ENCODE data around the gene C1orf167.

Gene C1orf167

DNA sequence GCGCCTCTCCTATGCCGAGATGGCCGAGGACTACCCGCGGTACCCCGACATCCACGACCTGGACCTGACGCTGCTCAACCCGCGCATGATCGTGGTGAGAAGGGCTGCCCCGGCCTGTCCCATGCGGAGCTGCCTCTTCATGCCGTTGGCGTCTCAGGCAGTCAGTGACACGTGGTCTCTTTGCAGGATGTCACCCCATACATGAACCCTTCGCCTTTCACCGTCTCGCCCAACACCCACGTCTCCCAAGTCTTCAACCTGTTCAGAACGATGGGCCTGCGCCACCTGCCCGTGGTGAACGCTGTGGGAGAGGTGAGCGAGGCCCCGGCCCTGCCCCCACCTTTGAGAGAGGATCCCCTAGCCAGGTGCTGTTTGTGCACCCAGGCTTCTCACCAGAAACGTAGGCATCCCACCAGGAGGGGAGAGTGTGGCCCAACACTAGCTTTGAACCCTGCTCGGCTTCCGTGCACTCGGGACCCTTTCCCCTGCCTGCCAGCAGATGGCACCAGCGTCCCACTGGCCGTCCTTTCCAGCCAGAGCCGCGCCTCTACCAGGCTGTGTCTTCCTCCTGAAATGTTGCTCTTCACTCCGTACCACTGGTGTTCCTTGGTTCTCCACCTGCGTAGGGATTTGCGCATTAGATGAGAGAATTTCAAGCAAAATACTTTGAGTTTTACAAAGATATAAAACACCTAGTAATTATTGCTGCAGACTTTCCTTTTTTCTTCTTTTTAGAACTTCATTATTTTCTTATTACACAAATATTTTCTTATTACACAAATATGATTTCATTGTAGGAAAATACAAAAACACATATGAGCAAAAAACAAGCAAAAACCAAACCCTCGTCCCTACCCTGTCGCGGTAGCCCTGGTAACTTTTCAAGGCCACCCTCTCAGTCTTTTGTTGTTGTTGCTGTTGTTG, 76.6 kb downstream of the C1orf167 start:
- DNase-seq: peak; percentile 80

All from stimulated activated CD4-positive, alpha-beta T cell treated with anti-CD3 and anti-CD28 coated beads, Interleukin-15, amount 100 ng/mL, for 24 hours (primary cell).